SKM-1 (cell line): ENCODE measurements around the gene FSCN2.

Experiments
- DNase-seq: peaks from one replicate; lab custom pipeline; 2025; ENCODE audit not compliant: unreplicated experiment; lab: John Stamatoyannopoulos, UW

FSCN2 gene

GRCh38 chr17:81511804-81512561, 16.2 kb upstream of the FSCN2 start:
- DNase-seq, result no peak

- peak; percentile 62 for DNase-seq
These were observed 15.4 kb upstream of the FSCN2 start, which contains the start of gene ACTG1 for GRCh38 chr17:81512562-81513371. Gene ACTG1, minus strand, starts transcription at chr17:81512799. Its CDS starts 445 bp downstream, at chr17:81512354.

GRCh38 chr17:81513372-81513752, 14.8 kb upstream of the FSCN2 start:
- no peak for DNase-seq

- DNase-seq, result no peak
These were observed 14.3 kb upstream of the FSCN2 start for GRCh38 chr17:81513753-81514488.

- no peak for DNase-seq
These were observed 13.8 kb upstream of the FSCN2 start for GRCh38 chr17:81514489-81514738.

- peak; percentile 31 for DNase-seq
These were observed 13.2 kb upstream of the FSCN2 start for GRCh38 chr17:81514739-81515529.

GRCh38 chr17:81515530-81516041, 12.6 kb upstream of the FSCN2 start:
- no peak for DNase-seq

GRCh38 chr17:81516439-81516838, 11.7 kb upstream of the FSCN2 start:
- DNase-seq, result no peak

- no peak for DNase-seq
These were observed 11.2 kb upstream of the FSCN2 start for GRCh38 chr17:81517009-81517338.

GRCh38 chr17:81517339-81518112, 10.7 kb upstream of the FSCN2 start:
- no peak for DNase-seq

GRCh38 chr17:81518113-81518784, 9.9 kb upstream of the FSCN2 start:
- DNase-seq, result no peak

GRCh38 chr17:81518785-81519283, 9.3 kb upstream of the FSCN2 start:
- DNase-seq, result no peak

- no peak for DNase-seq
These were observed 8.7 kb upstream of the FSCN2 start for GRCh38 chr17:81519284-81520020.

GRCh38 chr17:81520021-81520901, 7.9 kb upstream of the FSCN2 start:
- DNase-seq, result no peak

- no peak for DNase-seq
These were observed 5.4 kb upstream of the FSCN2 start for GRCh38 chr17:81522491-81523401.

- DNase-seq, result no peak
These were observed 4.7 kb upstream of the FSCN2 start for GRCh38 chr17:81523402-81524038.
